Choroid plexus epithelial cell (primary cell): ENCODE results near the gene PRR5L.

Experiments used
- DNase-seq: peaks from one replicate; pipeline ENCODE4 v3.0.0-alpha.2; 2010; ENCODE audit warnings: low read depth
- H3K4me3 ChIP-seq: 2 replicates; pipeline ENCODE4 v1.5.1; 2011; ENCODE audit warnings: low read depth, mild to moderate bottlenecking, control low read depth, low read length, moderate library complexity
- CTCF ChIP-seq: conservative IDR thresholded peaks from 2 replicates; pipeline ENCODE4 v1.5.1; 2011; ENCODE audit warnings: low read depth, mild to moderate bottlenecking, control low read depth, inconsistent platforms, low read length, moderate library complexity

PRR5L gene

GRCh38 chr11:36356201-36356600, 60.1 kb downstream of the PRR5L start:
- DNase-seq: peak; percentile 71
- H3K4me3 ChIP-seq: no peak overlapping the region
- no peak for TF ChIP-seq CTCF

GRCh38 chr11:36357831-36358230, 61.7 kb downstream of the PRR5L start:
- no peak for DNase-seq
- no peak for TF ChIP-seq CTCF

GRCh38 chr11:36358436-36358835, 62.3 kb downstream of the PRR5L start:
- DNase-seq: no peak
- H3K4me3 ChIP-seq: no peak overlapping the region
- no peak for TF ChIP-seq CTCF

More at GRCh38 chr11:36357831-36358230, 61.7 kb downstream of the PRR5L start:
- H3K4me3 ChIP-seq: no peak overlapping the region

- no peak for TF ChIP-seq CTCF
- H3K4me3 ChIP-seq: no peak overlapping the region
- DNase-seq: no peak
Measured at GRCh38 chr11:36360318-36360717, 64.2 kb downstream of the PRR5L start.

- TF ChIP-seq CTCF: no peak
- no peak overlapping the region for H3K4me3 ChIP-seq
- peak; percentile 34 for DNase-seq
Measured at GRCh38 chr11:36360826-36361415, 64.8 kb downstream of the PRR5L start.

- TF ChIP-seq CTCF: no peak
- DNase-seq: no peak
- H3K4me3 ChIP-seq: peak overlapping the region; percentile 25
Measured at GRCh38 chr11:36361472-36361871, 65.4 kb downstream of the PRR5L start.

GRCh38 chr11:36361901-36362391, 65.9 kb downstream of the PRR5L start:
- H3K4me3 ChIP-seq: peak overlapping the region; percentile 25
- DNase-seq: peak; percentile 93

More at GRCh38 chr11:36361901-36362391, 65.9 kb downstream of the PRR5L start:
- no peak for TF ChIP-seq CTCF
